Stimulated activated CD8-positive, alpha-beta memory T cell treated with anti-CD3 and anti-CD28 coated beads, Interleukin-15, amount 100 ng/mL, for 4 hours (primary cell): ENCODE results near the gene TM9SF4.
A peak's percentile ranks its signal among the peaks of the same experiment; 100 is the strongest.
"Not testable (repeated sequence)": the region's sequence is repeated elsewhere in the genome, so short reads cannot be mapped to it uniquely, and the experiment has no call there.

Experiments
- DNase-seq, 2 donors: peaks; one replicate each; pipeline ENCODE4 v3.0.0-alpha.2; 2020; ENCODE audit warnings: low read depth in 2 of 2

Gene TM9SF4

GRCh38 chr20:32089637-32090362 lies 19.7 kb upstream of the TM9SF4 start:
- DNase-seq = no peak

- DNase-seq = peak; percentile 47 to 56
These were observed 17.6 kb upstream of the TM9SF4 start for GRCh38 chr20:32091888-32092346.

- no peak for DNase-seq
These were observed 10.7 kb upstream of the TM9SF4 start for GRCh38 chr20:32098786-32099185.

GRCh38 chr20:32108814-32109391 lies 611 bp upstream of the TM9SF4 start:
- DNase-seq = no peak

GRCh38 chr20:32110173-32110704 lies 725 bp downstream of the TM9SF4 start:
- no peak for DNase-seq

- no peak for DNase-seq
These were observed 1.2 kb downstream of the TM9SF4 start for GRCh38 chr20:32110727-32111126.

- no peak for DNase-seq
These were observed 1.7 kb downstream of the TM9SF4 start for GRCh38 chr20:32111156-32111686.

- no peak for DNase-seq
These were observed 2.2 kb downstream of the TM9SF4 start for GRCh38 chr20:32111753-32112152.

GRCh38 chr20:32112841-32113240 lies 3.3 kb downstream of the TM9SF4 start:
- DNase-seq = no peak

- no peak for DNase-seq
These were observed 4.2 kb downstream of the TM9SF4 start for GRCh38 chr20:32113591-32114260.

GRCh38 chr20:32114305-32114960 lies 4.9 kb downstream of the TM9SF4 start:
- DNase-seq = no peak

- DNase-seq = no peak
These were observed 5.8 kb downstream of the TM9SF4 start for GRCh38 chr20:32115211-32115767.

GRCh38 chr20:32116079-32116521 lies 6.6 kb downstream of the TM9SF4 start:
- DNase-seq = no peak

- DNase-seq = not testable (repeated sequence)
These were observed 7.3 kb downstream of the TM9SF4 start for GRCh38 chr20:32116796-32117195.

- not testable (repeated sequence) for DNase-seq
These were observed 8.9 kb downstream of the TM9SF4 start for GRCh38 chr20:32118427-32118826.

GRCh38 chr20:32119734-32120133 lies 10.2 kb downstream of the TM9SF4 start:
- DNase-seq = no peak

GRCh38 chr20:32121908-32122307 lies 12.4 kb downstream of the TM9SF4 start:
- not testable (repeated sequence) for DNase-seq

- DNase-seq = no peak
These were observed 13.6 kb downstream of the TM9SF4 start for GRCh38 chr20:32123088-32123487.

GRCh38 chr20:32124916-32125454 lies 15.5 kb downstream of the TM9SF4 start:
- DNase-seq = no peak

- DNase-seq = no peak
These were observed 16.0 kb downstream of the TM9SF4 start for GRCh38 chr20:32125506-32125905.

- DNase-seq = no peak
These were observed 17.4 kb downstream of the TM9SF4 start for GRCh38 chr20:32126919-32127318.
